ENCODE results near the gene MTRF1L. TPM values are rescaled to one million over a fixed set of nuclear protein-coding genes. Genes with fewer than 3 reads are reported as not detected.
"Not testable (repeated sequence)": the region's sequence is repeated elsewhere in the genome, so short reads cannot be mapped to it uniquely, and the experiment has no call there.

Gene MTRF1L
- total and polyA plus RNA-seq, 2 of the 13 experiments (the other 11 are each of a cell fraction or from before 2014, with no cell fraction given), result 17.6 to 28.7 TPM

DNA sequence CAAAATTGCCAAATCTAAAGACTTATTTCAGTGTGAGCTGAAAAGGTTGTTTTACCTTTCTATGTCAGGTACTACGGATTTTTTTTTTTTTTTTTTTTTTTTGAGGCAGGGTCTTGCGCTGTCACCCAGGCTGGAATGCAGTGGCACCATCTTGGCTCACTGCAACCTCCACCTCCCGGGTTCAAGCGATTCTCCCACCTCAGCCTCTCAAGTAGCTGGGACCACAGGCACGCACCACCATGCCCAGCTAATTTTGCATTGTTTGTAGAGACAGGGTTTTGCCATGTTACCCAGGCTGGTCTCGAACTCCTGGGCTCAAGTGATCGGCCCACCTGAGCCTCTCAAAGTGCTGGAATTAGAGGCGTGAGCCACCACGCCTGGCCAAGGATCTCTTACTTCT lies 1.7 kb downstream of the MTRF1L start:
- Histone ChIP-seq H4K20me1 (ENCODE audit: insufficient read depth, low read length) (peaks cover 20% of the 10 kb centered on the region), H3K9ac (ENCODE audit: insufficient read depth, low read depth, low read length) (peak overlapping the region; percentile 93; the same call in 1 of the 2 replicates), H3K4me3 (replicated peaks in 1 of 3; ENCODE audit: insufficient read depth in 1 of 3, low read depth in 2 of 3, low read length in 3 of 3) (peak overlapping the region; percentile 69 to 93 (median 92)), H3K4me2 (ENCODE audit: low read depth, low read length) (peak overlapping the region; percentile 91), H3K4me1 (ENCODE audit: insufficient read depth, low read length) (peaks cover 33% of the 10 kb centered on the region), H3K36me3 (replicated peaks in 1 of 2; ENCODE audit: control insufficient read depth in 1 of 2, insufficient read depth in 2 of 2, low read length in 2 of 2) (peaks cover 6 to 20% of the 10 kb centered on the region in 2 experiments), H3K79me2 (ENCODE audit: insufficient read depth, low read length) (peaks cover 58% of the 10 kb centered on the region)
- DNase-seq (ENCODE audit: low spot score); BruUV-seq (replicated peaks); H3K27ac ChIP-seq (ENCODE audit: extremely low read length, insufficient read depth, low read length); intact Hi-C loops (cut with micrococcal nuclease; ENCODE audit: unreplicated experiment); ATAC-seq; H3K27me3 ChIP-seq (ENCODE audit: control insufficient read depth in 1 of 2, insufficient read depth in 2 of 2, low read length in 2 of 2); H3K9me3 ChIP-seq (ENCODE audit: low read length); in situ Hi-C loops (cut with HindIII; ENCODE audit: extremely low pct_ligation_motif_present, low pct_unique_long_range_greater_than_20kb); CTCF ChIA-PET (ENCODE audit: low intra/inter-chr PET ratio, low total read pairs); FAIRE-seq; H2AFZ ChIP-seq (ENCODE audit: low read length): not testable (repeated sequence)
- POLR2A ChIA-PET, result interaction anchor here (0.9 to 3.2 kb wide), 2 partner anchors 15 to 17 kb away, joined by 3 to 28 read pairs; partner anchors contain the start of gene FBXO5
- TF ChIP-seq, protein P1, sequence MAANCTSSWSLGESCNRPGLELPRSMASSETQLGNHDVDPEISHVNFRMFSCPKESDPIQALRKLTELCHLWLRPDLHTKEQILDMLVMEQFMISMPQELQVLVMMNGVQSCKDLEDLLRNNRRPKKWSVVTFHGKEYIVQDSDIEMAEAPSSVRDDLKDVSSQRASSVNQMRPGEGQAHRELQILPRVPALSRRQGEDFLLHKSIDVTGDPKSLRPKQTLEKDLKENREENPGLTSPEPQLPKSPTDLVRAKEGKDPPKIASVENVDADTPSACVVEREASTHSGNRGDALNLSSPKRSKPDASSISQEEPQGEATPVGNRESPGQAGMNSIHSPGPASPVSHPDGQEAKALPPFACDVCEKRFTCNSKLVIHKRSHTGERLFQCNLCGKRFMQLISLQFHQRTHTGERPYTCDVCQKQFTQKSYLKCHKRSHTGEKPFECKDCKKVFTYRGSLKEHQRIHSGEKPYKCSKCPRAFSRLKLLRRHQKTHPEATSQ (CRISPR knock-in tag; IDR thresholded peaks at IDR 0.05; ENCODE audit: borderline replicate concordance), result 0 out of 2 replicates have a peak, but pooled peaks have one; percentile 36
- 0 out of 2 replicates have a peak, but pooled peaks have one; percentile 26 for TF ChIP-seq SMYD3 (CRISPR knock-in tag; IDR thresholded peaks at IDR 0.05)
- WGBS (ENCODE audit: low lambda C conversion rate), result 94% methylated on average over 9 of the region's 9 CpGs

DNA sequence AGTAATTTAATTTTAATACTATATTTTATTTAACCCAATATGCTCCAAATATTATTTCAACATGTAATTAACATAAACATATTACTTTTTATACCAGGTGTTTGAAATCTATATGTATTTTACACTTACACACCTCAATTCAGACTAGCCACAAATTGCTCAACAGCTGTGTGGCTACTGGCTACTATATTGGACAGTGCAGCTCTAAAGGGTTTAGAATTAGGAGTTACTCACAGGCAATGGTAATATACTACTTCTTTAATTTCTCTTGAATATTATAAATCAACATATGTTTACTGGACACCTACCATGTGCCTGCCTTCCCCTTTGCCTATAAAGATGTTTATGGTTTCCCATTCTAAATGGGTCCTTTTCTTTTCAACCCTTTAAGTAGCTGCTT lies 2.3 kb downstream of the MTRF1L start:
- POLR2A ChIA-PET, result interaction anchor here (0.9 to 3.2 kb wide), 2 partner anchors 14 to 17 kb away, joined by 3 to 28 read pairs; partner anchors contain the start of gene FBXO5
- no peak overlapping the region for H3K27ac ChIP-seq (ENCODE audit: extremely low read length, insufficient read depth, low read length)
- H2AFZ ChIP-seq (ENCODE audit: low read length), result no peak overlapping the region
- TF ChIP-seq ZNF484 (CRISPR knock-in tag; IDR thresholded peaks at IDR 0.05; ENCODE audit: borderline replicate concordance, low read depth) (no peak), SKI (IDR thresholded peaks at IDR 0.05; ENCODE audit: partially characterized antibody) (no peak), RBFOX2 (IDR thresholded peaks at IDR 0.05; ENCODE audit: low read depth, low read length) (peak; percentile 52; the same call in 1 of the 2 replicates)
- intact Hi-C loops (cut with micrococcal nuclease; ENCODE audit: unreplicated experiment), result no loop called here
- peaks cover 6 to 25% of the 10 kb centered on the region in 2 experiments for H3K36me3 ChIP-seq (replicated peaks in 1 of 2; ENCODE audit: control insufficient read depth in 1 of 2, insufficient read depth in 2 of 2, low read length in 2 of 2)
- BruUV-seq (replicated peaks), result no TSS peak
- no peaks in the 10 kb centered on the region for H3K9me3 ChIP-seq (ENCODE audit: low read length)
- FAIRE-seq (no peak), ATAC-seq (no peak), DNase-seq (ENCODE audit: low spot score) (no peak)
- H3K4me1 ChIP-seq (ENCODE audit: insufficient read depth, low read length), result peaks cover 33% of the 10 kb centered on the region
- peak overlapping the region; percentile 91 for H3K4me2 ChIP-seq (ENCODE audit: low read depth, low read length)
- in situ Hi-C loops (cut with HindIII; ENCODE audit: extremely low pct_ligation_motif_present, low pct_unique_long_range_greater_than_20kb), result no loop called here
- H3K79me2 ChIP-seq (ENCODE audit: insufficient read depth, low read length), result peaks cover 63% of the 10 kb centered on the region
- CTCF ChIA-PET (ENCODE audit: low intra/inter-chr PET ratio, low total read pairs), result no interaction called here
- no peak overlapping the region for H3K9ac ChIP-seq (ENCODE audit: insufficient read depth, low read depth, low read length)
- H3K27me3 ChIP-seq (ENCODE audit: control insufficient read depth in 1 of 2, insufficient read depth in 2 of 2, low read length in 2 of 2), result no peaks in the 10 kb centered on the region; a peak in 2 of 5 replicates
- H3K4me3 ChIP-seq (replicated peaks in 1 of 3; ENCODE audit: insufficient read depth in 1 of 3, low read depth in 2 of 3, low read length in 3 of 3), result peak overlapping the region; percentile 15 to 93 (median 92); a peak in 2 of 6 replicates
- H4K20me1 ChIP-seq (ENCODE audit: insufficient read depth, low read length), result peaks cover 20% of the 10 kb centered on the region

Data from HepG2 (cell line).